GM18909 (cell line): ENCODE data around the gene MLST8.
"Not testable (repeated sequence)": the region's sequence is repeated elsewhere in the genome, so short reads cannot be mapped to it uniquely, and the experiment has no call there.

ENCODE experiments used
- ATAC-seq: cut with Tn5 transposase; IDR thresholded peaks from one replicate; pipeline ENCODE4 v1.9.1; 2021; ENCODE audit warnings: mild to moderate bottlenecking; ENCODE audit not compliant: unreplicated experiment, poor library complexity

The MLST8 gene

DNA sequence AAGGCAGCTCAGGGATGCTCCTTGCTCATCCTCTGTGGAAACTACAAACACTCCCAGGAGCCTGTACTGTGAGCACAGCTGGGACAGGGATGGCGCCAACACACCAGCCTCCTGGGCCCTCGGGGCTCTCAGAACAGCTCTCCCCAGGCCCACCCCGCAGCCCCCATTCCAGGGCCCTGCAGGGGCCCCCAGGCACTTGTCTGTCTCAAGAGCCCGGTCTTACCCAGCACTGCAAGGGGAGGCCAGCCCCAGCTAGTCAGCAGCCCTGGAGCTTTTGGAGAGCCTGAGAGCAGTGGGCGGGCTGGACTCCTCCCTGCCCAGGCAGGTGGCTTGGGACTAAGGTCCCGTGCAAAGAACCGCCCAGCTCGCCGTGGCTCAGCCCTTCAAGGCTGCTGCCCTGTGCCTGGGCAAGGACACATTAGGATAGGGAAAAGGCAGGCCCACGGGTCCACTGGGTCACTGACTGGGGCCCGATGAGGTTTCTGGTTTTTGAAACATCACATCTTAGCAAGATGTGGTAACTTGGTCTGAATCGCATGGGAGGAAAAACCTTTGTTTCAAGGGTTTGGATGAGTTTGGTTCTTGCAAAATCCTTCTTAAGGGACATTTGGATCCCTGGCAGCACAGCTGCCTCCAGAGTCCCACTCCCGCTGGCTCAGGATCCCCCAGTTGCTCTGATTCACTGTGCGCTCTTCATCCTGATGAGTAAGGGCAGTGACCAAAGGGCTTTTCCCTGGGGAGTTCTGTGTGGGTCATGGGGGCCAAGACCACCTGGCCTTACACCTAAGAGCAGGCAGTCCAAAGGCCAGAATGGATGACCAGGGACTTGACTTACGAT, 33.8 kb downstream of the MLST8 start:
- no peak for ATAC-seq

DNA sequence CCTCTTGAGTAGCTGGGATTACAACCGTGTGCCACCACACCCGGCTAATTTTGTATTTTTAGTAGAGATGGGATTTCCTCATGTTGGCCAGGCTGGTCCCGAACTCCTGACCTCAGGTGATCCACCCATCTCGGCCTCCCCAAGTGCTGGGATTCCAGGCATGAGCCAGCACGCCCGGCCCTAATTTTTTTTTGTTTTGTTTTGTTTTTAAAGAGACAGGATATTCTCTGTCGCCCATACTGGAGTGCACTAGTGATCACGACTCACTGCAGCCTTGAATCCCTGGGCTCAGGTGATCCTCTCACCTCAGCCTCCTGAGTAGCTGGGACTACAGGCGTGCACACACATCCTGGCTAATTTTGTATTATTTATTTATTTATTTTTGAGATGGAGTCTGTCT, 35.1 kb downstream of the MLST8 start:
- not testable (repeated sequence) for ATAC-seq

DNA sequence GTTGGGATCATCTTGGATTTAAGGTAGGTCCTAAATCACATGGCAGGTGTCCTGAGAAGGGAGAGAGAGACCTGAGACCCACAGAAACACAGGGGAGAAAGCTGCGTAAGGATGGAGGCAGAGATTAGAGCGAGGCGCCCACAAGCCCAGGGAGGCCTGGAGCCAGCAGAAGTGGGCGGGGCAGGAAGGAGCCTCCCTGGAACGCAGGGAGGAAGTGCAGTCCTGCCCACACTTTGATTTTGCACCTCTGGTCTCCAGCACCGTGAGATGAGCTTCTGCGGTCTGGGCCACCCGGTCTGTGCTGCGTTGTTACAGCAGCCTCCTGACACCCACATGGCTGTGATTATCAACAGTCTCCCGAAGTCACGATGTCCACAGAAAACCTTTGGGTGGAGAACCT, 37.3 kb downstream of the MLST8 start:
- ATAC-seq = no peak

DNA sequence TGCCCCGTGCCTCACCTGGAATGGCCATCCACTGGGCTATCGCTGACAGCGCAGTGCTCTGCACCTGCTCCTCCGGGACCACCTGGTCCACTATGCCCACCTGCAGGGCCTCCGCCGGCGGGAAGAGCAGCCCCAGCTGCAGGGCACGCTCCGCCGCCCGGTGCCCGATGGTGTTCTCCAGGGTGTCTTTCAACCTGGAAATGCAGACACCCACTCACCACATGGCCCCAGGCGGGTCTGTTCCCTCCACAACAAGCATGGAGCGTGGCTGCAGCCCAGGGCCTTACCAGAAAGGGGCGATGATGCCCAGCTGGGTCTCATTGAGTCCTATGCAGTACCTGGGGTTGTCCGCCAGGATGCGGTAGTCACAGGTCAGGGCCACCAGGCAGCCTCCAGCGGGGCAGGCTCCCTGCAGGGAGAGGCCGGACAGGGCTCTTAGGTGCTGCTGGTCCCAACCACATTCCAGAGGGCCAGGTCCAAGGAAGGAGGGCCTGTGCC, 37.8 kb downstream of the MLST8 start:
- no peak for ATAC-seq

DNA sequence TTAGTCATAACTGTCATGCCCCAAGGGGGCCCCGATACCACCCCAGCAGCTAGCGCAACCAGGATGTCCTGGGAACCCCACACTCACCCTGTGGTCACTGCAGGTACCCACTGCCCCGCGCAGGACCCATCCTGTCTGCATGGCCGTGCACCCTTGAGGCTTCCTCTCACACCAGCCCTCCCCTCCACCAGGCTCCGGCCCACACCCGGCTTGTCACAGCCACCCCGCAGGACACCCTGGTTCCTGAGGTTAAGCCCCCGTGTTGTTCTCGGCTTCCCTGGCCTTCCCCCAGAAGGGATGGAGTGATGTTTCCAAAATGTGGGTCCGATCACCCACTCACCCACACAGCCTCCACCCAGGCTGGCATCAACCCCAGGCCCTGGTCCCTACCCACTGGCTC, 38.5 kb downstream of the MLST8 start:
- ATAC-seq = no peak

DNA sequence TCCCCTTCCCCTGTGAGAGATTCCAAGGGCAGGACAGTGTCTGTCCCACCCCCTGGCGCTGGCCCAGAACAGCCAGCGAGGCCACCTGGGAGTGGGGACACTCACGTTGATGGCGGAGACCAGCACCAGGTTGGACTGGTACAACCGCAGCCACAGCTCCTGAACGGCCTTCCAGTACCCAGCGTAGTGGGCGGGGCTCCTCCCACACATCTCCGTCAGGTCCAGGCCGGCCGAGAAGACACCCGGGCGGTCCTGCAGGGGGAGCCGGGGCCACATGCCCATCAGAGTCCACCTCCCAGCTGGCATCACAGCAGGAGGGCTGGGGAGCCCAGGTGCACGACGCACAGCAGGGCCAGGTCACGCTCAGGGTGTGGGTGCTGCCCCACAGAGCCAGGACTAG, 39.0 kb downstream of the MLST8 start:
- no peak for ATAC-seq

DNA sequence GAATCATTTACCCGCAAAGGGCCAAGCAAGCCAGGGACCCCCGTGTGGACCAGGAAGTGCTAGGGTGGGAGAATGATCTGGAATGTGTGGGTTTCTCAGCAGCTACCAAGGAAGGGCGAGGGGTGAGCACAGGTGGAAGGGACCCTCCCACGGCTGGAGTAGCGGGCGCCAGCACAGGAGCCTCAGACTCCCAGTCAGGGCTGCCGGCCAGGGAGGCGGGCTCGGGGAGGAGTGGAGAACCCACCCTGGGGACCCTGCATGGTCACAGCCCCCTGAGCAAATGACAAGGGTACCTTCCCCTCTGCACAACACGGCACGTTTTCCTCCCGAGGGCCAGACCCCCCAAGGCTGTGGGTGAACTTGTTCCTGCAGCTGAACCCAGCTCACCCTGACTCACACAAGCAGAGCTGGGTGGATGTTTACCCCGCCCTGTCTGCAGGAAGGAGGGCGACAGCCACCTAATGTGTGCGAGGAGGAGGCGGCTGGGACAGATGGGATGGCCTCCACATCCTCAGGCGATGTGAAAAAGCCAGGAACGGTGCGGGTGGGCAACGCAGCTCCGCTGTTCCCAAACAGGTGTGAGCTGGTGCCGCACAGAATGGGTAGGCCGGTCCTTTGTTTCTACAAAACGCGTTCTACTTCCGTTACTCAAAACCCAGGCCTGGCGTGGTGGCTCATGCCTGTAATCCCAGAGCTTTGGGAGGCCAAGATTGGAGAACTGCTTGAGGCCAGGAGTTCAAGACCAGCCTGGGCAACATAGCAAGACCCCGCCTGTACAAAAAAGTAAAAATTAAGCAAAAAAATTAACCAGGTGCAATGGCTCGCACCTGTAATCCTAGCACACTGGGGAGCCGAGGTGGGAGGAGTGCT, 39.9 kb downstream of the MLST8 start:
- no peak for ATAC-seq

DNA sequence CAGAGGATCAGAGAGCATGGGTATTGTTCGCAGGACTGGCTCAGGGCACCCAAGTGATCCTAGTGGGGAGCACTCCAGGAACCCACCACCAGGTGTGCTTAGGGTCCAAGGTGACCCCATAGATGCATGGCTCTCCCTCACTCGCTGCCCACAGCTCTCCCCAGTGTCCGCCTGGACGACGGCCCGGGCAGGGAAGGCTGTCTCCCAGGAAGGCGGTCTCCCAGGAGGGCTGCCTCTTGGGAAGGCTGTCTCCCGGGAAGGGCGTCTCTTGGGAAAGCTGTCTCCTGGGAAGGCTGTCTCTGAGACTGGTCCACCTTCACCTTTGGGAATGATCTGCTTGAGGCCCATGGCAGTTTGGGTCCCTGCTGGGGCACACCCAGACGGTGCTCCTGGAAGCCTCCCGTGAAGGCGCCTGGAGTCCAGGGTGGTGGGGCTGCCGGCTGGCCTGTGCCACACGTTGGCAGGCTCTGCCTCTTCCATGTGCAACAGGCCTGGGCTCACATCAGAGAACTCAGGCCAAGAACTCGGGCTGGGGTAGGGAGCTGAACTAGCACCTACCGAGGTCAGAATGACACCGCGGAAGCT, 41.1 kb downstream of the MLST8 start:
- ATAC-seq = no peak

DNA sequence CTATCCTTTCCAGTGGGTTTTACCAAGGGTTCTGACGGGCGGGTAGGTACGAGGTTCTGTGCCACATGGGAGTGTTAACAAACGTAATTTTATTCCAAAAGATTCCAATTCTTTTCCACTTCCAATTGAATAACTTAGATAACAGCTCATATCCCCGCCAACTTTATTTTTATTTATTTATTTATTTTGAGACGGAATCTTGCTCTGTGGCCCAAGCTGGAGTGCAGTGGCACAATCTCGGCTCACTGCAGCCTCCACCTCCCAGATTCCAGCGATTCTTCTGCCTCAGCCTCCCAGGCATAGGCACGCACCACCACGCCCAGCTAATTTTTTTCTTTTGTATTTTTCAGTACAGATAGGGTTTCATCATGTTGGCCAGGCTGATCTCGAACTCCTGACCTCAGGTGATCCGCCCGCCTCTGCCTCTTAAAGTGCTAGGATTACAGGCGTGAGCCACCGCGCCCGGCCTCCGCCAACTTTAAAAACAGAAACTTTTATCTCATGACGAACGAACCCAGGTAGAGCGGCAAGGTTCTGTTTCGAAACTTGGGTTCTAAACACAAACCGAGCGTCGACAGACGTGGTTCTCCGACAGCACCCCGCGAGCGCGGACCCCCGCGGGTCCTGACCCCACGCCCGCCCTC, 45.5 kb downstream of the MLST8 start:
- ATAC-seq = no peak

DNA sequence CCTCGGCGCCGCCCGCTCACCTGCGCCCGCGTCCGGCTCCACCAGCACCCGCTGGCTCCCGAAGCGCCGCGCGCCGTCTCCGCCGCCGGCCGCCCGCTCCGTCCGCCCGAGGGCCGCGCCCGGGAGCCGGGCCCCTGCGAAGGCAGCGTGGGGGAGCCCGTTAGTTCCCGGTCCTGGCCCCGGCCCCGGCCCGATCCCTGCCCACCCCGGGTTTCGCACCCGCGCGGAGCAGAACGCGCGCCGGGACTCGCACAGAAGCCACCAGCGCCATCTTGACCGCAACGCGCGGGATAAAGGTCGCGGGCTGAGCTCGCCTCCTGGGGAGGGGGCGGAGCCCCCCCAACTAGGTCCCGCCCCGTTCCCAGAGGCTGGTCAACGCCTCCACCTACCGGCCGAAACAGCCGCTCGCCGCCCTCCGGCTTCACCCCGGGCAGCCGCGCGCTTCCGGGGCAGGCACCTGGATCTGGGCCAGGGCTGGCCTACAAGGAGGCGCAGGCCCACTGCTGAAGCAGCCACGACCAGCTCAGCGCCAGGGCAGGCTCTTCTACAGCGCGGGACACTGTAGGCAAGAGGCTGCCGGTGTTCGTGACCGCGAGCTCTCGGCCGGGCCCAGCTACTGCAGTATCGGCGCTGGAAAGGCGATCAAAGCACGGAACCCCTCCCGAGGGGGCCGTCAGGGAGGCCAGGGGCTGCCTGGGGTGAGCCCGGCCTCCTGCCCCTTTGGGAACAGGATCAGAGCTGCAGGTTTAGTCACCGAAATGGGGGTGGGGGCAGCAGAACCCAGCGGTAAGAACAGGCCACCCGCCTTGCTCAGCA, 46.2 kb downstream of the MLST8 start, which contains the start of gene ECI1:
Gene ECI1, minus strand, starts transcription at position 292 of the 816 bp plus-strand sequence. Its CDS starts 21 bp downstream, at position 271.
- peak; percentile 90 for ATAC-seq

DNA sequence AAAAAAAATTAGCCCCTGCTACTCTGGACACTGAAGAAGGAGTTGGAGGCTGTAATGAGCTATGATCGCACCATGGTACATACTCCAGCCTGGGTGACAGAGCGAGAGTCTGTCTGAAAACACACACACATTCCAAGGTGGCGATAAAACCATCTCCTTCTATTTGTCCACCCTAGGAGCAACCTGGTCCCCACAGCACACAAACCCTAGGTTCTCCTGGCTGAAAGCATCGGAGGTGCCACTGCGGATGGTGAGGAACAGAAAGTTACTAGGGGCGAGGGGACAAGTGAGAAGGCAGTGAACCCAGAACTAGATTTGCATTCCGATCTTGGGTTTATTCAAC, 47.5 kb downstream of the MLST8 start:
- no peak for ATAC-seq

DNA sequence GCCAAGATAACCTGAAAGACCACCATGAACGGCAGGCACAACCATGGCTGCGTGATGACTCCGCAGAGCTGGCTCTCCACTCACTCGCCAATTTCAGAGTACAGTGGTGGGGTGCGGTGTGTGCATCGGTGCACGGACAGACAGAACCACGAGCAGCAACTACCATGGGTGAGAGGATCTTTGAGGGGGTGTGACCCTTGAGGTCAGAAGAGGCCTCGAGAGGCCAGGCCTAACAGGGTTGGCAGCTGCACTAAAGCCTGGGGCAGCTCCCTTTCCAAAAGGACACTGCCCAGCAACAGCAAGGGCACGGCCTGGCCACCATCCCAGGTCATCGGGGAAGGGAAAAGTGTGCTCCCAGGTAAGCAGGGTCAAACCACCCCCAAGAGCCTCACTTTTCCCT, 48.0 kb downstream of the MLST8 start:
- ATAC-seq = no peak

DNA sequence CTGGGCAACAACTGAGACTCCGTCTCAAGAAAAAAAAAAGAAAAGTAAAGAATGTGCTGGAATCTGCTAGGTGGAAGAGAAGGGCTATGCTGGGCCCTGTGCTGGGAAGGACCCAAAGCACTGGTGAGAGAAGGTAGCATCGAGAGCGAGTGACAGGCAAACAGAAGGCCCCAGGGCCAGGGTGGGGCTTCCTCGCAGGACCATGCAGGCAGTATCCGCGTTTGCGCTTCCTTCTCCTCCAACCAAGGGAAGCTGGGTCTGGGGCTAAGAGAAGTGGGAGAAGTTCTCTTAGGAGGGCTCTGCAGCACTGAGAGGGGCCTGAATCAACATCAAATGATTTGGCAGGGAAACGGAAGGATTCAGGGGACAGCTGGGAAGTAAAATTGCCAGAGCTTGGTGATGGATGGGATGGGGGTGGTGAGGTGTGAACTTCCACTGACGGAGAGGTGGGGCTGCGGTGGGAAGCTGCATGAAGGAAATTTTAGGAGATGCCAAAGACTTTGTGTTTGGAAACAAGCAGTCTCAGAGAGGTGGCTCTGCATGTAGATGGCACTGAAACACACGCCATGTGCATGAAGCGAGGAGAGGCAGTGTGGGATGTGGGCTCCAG, 51.4 kb downstream of the MLST8 start:
- ATAC-seq = no peak

DNA sequence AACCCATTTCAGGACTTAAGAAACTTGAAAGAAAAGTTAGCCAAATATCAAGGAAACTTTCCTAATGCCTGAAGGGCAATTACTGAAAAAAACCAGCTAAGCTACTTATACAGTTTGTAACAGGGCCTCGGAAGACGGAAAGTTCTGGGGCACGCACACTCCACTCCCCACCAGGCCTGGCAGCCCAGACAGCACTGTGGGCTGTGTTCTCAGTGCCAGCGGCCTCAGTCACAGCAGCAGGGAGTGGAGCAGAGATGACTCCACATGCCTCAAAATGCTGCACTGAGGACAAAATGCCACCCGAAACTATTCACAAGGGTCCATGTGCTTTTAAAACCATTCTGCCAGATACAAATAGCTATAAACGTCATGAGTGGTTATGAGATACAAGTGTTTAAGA, 52.5 kb downstream of the MLST8 start:
- no peak for ATAC-seq

DNA sequence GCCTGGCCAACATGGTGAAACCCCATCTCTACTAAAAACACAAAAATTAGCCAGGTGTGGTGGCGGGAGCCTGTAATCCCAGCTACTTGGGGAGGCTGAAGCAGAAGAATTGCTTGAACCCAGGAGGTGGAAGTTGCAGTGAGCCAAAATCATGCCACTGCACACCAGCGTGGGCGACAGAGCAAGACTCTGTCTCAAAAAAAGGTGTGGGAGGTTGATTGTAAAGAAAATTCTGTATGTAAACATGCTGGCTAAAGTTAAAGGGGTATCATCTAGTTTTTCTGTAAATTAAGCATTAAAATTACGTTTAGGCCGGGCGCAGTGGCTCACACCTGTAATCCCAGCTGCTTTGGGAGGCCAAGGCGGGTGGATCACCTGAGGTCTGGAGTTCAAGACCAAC, 53.3 kb downstream of the MLST8 start:
- not testable (repeated sequence) for ATAC-seq
